Measurements from ENCODE around the gene GRHL3. TPM values are rescaled to one million over a fixed set of nuclear protein-coding genes. Genes with fewer than 3 reads are reported as not detected.

The GRHL3 gene
- total and polyA plus RNA-seq, 4 donors: 0.23 to 0.95 (median 0.35) TPM

DNA sequence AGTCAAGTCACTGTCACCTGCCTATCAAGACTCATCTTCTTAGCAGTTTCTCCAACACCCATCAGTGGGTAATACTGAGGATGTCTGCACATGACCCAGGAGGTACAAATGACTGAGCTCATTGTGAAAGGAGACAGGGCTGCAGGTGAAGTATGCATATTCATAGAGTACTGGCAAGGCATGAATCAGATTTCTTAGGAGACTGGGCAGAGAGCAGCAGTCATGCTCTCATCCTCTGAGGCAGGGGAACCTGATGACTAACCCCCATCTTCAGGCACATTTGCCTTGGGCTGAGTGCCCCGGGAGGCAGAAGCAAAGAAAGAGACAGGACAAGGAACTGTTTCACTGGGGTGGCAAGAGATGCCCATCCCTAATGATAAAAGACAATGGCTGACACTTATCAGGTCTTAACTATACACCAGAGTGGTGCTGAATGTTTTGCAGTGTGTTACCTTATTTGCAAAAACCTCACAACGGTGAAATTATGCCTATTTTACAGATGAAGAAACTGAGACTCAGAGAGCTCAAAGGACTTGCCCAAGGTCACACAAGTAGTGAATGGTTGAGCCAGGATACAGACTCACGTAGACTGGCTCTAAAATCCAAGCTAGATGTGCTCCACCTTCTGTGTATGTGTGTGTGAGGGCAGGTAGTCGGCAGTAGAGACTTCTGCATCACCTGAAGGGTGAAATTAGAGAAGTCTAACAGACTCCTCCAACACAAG is 9.2 kb upstream of the GRHL3 start:
- H3K36me3 ChIP-seq (ENCODE audit: control insufficient read depth in 4 of 4, insufficient read depth in 4 of 4, low read length in 4 of 4): no peaks in the 10 kb centered on the region
- H3K9ac ChIP-seq (ENCODE audit: insufficient read depth in 1 of 2, low read length in 2 of 2): no peak overlapping the region
- no peaks in the 10 kb centered on the region for H3K4me1 ChIP-seq (ENCODE audit: control insufficient read depth in 5 of 5, insufficient read depth in 5 of 5, low read length in 5 of 5)
- no peaks in the 10 kb centered on the region for H3K9me3 ChIP-seq (ENCODE audit: control insufficient read depth in 4 of 4, insufficient read depth in 3 of 4, low read length in 3 of 4)
- DNase-seq (no peak), ATAC-seq (ENCODE audit: insufficient read depth, low FRiP score) (no peak)
- WGBS, 2 donors: 95 to 96% methylated on average over 4 of the region's 4 CpGs
- TF ChIP-seq, protein P1, sequence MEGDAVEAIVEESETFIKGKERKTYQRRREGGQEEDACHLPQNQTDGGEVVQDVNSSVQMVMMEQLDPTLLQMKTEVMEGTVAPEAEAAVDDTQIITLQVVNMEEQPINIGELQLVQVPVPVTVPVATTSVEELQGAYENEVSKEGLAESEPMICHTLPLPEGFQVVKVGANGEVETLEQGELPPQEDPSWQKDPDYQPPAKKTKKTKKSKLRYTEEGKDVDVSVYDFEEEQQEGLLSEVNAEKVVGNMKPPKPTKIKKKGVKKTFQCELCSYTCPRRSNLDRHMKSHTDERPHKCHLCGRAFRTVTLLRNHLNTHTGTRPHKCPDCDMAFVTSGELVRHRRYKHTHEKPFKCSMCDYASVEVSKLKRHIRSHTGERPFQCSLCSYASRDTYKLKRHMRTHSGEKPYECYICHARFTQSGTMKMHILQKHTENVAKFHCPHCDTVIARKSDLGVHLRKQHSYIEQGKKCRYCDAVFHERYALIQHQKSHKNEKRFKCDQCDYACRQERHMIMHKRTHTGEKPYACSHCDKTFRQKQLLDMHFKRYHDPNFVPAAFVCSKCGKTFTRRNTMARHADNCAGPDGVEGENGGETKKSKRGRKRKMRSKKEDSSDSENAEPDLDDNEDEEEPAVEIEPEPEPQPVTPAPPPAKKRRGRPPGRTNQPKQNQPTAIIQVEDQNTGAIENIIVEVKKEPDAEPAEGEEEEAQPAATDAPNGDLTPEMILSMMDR (IDR thresholded peaks at IDR 0.05; ENCODE audit: control extremely low read depth, extremely low read depth): no peak
- no peak overlapping the region for H3K27ac ChIP-seq (ENCODE audit: low read depth in 1 of 2, low read length in 1 of 2)
- no peaks in the 10 kb centered on the region for H3K27me3 ChIP-seq (ENCODE audit: control insufficient read depth in 3 of 3, insufficient read depth in 3 of 3, low read length in 2 of 3)
- no peak overlapping the region for H3K4me3 ChIP-seq

DNA sequence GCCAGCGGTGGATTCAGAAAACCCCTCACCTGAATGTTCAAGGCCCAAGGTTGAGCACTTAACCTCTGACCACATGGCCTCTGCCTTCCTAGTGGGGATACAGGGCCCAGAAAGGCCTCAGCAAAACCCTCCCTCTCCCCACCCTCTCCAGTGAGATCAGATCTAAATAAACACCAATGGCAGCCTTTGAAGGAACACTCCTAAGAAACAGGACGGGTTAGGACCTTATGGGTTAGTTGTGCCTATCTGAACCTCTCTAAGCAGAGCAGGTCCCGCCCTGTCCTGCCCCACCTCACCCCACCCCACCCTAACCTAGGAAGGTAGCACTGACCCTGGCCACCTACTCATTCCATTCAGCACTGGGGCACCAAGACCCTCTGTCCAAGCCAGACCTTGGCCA is 7.9 kb upstream of the GRHL3 start:
- ATAC-seq (ENCODE audit: insufficient read depth, low FRiP score) (no peak), DNase-seq (no peak)
- WGBS, 2 donors: 94 to 100% methylated on average over 3 of the region's 3 CpGs

DNA sequence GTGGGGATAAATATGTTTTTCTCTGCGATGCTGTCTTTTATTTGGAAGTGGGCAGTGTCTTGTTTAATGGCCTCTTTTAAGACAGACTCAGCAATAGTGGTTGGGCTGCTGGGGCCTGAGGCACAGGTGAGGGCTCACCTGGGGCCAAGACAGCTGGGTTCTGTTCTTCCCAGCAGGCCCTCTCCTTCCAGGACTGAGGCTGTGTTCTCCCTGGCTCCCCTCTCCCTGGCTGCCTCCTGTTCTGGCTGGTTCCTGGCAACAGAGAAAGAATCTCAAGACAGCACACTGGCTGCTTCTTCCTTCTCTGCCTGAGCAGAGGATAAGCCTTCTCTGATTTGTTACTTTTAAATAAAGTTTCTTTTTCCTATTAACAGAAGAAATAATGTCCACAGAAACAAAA is 7.4 kb upstream of the GRHL3 start:
- TF ChIP-seq, protein P1 (IDR thresholded peaks at IDR 0.05; ENCODE audit: control extremely low read depth, extremely low read depth): no peak
- DNase-seq: no peak
- ATAC-seq (ENCODE audit: insufficient read depth, low FRiP score): no peak
- Histone ChIP-seq H3K36me3 (ENCODE audit: control insufficient read depth in 4 of 4, insufficient read depth in 4 of 4, low read length in 4 of 4) (no peaks in the 10 kb centered on the region), H3K4me3 (no peak overlapping the region), H3K27ac (ENCODE audit: low read depth in 1 of 2, low read length in 1 of 2) (no peak overlapping the region), H3K9me3 (ENCODE audit: control insufficient read depth in 4 of 4, insufficient read depth in 3 of 4, low read length in 3 of 4) (no peaks in the 10 kb centered on the region), H3K9ac (ENCODE audit: insufficient read depth in 1 of 2, low read length in 2 of 2) (no peak overlapping the region), H3K4me1 (ENCODE audit: control insufficient read depth in 5 of 5, insufficient read depth in 5 of 5, low read length in 5 of 5) (peaks cover 0 to under 1% (median 0%) of the 10 kb centered on the region in 5 donors), H3K27me3 (ENCODE audit: control insufficient read depth in 3 of 3, insufficient read depth in 3 of 3, low read length in 2 of 3) (no peaks in the 10 kb centered on the region)
- WGBS, 2 donors: 86 to 89% methylated on average over 1 of the region's 1 CpG

More for the DNA sequence above, 7.9 kb upstream of the GRHL3 start:
- no peak overlapping the region for H3K9ac ChIP-seq (ENCODE audit: insufficient read depth in 1 of 2, low read length in 2 of 2)
- no peak overlapping the region for H3K27ac ChIP-seq (ENCODE audit: low read depth in 1 of 2, low read length in 1 of 2)
- no peaks in the 10 kb centered on the region for H3K9me3 ChIP-seq (ENCODE audit: control insufficient read depth in 4 of 4, insufficient read depth in 3 of 4, low read length in 3 of 4)
- no peaks in the 10 kb centered on the region for H3K4me1 ChIP-seq (ENCODE audit: control insufficient read depth in 5 of 5, insufficient read depth in 5 of 5, low read length in 5 of 5)
- H3K4me3 ChIP-seq: no peak overlapping the region
- no peaks in the 10 kb centered on the region for H3K27me3 ChIP-seq (ENCODE audit: control insufficient read depth in 3 of 3, insufficient read depth in 3 of 3, low read length in 2 of 3)
- no peaks in the 10 kb centered on the region for H3K36me3 ChIP-seq (ENCODE audit: control insufficient read depth in 4 of 4, insufficient read depth in 4 of 4, low read length in 4 of 4)
- TF ChIP-seq, protein P1 (IDR thresholded peaks at IDR 0.05; ENCODE audit: control extremely low read depth, extremely low read depth): no peak
